Peyer's patch (tissue), 4 donors: ENCODE data around the gene LPAR2.
"Not testable (repeated sequence)": the region's sequence is repeated elsewhere in the genome, so short reads cannot be mapped to it uniquely, and the experiment has no call there.

Source experiments
- CTCF ChIP-seq, 6 experiments: fragments of 450-650 bp in 4 of 6; fragments of 200-600 bp in 2 of 6; sonication (generic) in 1 of 6; IDR thresholded peaks; one replicate each; pipeline ENCODE4 v1.5.1; 2017 to 2019; ENCODE audit warnings: antibody characterized with exemption in 6 of 6, mild to moderate bottlenecking in 3 of 6, moderate library complexity in 1 of 6
- POLR2A ChIP-seq, 2 donors: fragments of 450-650 bp; IDR thresholded peaks; one replicate each; pipeline ENCODE4 v1.5.1; 2017; ENCODE audit warnings: antibody characterized with exemption in 2 of 2, mild to moderate bottlenecking in 2 of 2, moderate library complexity in 2 of 2

DNA sequence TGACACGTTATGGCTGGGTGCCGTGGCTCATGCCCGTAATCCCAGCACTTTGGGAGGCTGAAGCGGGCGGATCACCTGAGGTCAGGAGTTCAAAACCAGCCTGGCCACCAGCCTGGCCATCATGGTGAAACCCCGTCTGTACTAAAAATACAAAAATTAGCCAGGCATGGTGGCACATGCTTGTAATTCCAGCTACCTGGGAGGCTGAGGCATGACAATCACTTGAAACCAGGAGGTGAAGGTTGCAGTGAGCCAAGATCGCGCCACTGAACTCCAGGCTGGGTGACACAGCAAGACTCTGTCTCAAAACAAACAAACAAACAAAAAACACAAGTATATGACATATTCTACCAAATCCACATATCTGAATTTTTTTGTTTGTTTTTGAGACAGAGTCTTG is 21.3 kb downstream of the LPAR2 start:
- not testable (repeated sequence) for TF ChIP-seq CTCF, POLR2A (IDR thresholded peaks at IDR 0.05)
